ENCODE data around the gene TEAD3. TPM values are rescaled to one million over a fixed set of nuclear protein-coding genes. Genes with fewer than 3 reads are reported as not detected.
"Not testable (repeated sequence)": the region's sequence is repeated elsewhere in the genome, so short reads cannot be mapped to it uniquely, and the experiment has no call there.

TEAD3 gene
- total and polyA plus RNA-seq, 4 donors: 15.0 to 20.7 (median 18.5) TPM

DNA sequence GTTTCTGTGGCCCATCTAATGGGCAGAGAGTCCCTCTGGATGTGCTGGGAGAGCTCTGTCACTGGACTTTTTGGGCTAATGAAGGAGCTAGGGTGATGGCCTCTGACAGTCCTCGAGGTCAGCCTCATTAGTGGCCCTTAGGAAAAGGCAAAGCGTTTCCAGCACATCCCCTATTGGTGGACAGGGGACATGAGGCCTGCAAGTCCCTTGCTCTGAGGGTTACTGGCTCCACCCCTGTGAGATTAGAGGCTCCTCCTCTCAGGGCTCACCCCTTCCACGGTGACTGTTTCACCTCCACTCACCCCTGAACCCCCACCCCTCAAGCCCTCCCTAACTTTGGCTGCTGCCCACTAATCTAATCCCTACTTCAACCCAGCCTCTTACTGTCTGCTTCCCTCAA, 57.6 kb downstream of the TEAD3 start:
- Histone ChIP-seq H3K4me1 (ENCODE audit: control insufficient read depth in 5 of 5, insufficient read depth in 5 of 5, low read length in 5 of 5) (peaks cover 0 to 5% (median 2%) of the 10 kb centered on the region in 5 donors), H3K4me3 (no peak overlapping the region), H3K9me3 (ENCODE audit: control insufficient read depth in 4 of 4, insufficient read depth in 3 of 4, low read length in 3 of 4) (no peaks in the 10 kb centered on the region), H3K27ac (ENCODE audit: low read depth in 1 of 2, low read length in 1 of 2) (no peak overlapping the region), H3K27me3 (ENCODE audit: control insufficient read depth in 3 of 3, insufficient read depth in 3 of 3, low read length in 2 of 3) (no peaks in the 10 kb centered on the region), H3K36me3 (ENCODE audit: control insufficient read depth in 4 of 4, insufficient read depth in 4 of 4, low read length in 4 of 4) (no peaks in the 10 kb centered on the region), H3K9ac (ENCODE audit: insufficient read depth in 1 of 2, low read length in 2 of 2) (no peak overlapping the region)
- no peak for DNase-seq
- 43 to 62% methylated on average over 3 of the region's 3 CpGs for WGBS, 2 donors
- TF ChIP-seq, protein P1, sequence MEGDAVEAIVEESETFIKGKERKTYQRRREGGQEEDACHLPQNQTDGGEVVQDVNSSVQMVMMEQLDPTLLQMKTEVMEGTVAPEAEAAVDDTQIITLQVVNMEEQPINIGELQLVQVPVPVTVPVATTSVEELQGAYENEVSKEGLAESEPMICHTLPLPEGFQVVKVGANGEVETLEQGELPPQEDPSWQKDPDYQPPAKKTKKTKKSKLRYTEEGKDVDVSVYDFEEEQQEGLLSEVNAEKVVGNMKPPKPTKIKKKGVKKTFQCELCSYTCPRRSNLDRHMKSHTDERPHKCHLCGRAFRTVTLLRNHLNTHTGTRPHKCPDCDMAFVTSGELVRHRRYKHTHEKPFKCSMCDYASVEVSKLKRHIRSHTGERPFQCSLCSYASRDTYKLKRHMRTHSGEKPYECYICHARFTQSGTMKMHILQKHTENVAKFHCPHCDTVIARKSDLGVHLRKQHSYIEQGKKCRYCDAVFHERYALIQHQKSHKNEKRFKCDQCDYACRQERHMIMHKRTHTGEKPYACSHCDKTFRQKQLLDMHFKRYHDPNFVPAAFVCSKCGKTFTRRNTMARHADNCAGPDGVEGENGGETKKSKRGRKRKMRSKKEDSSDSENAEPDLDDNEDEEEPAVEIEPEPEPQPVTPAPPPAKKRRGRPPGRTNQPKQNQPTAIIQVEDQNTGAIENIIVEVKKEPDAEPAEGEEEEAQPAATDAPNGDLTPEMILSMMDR (IDR thresholded peaks at IDR 0.05; ENCODE audit: control extremely low read depth, extremely low read depth): no peak
- no peak for ATAC-seq (ENCODE audit: insufficient read depth, low FRiP score)

GRCh38 chr6:35438378-35439065, 58.4 kb downstream of the TEAD3 start:
- not testable (repeated sequence) for H3K4me1 ChIP-seq (ENCODE audit: control insufficient read depth in 5 of 5, insufficient read depth in 5 of 5, low read length in 5 of 5); H3K9ac ChIP-seq (ENCODE audit: insufficient read depth in 1 of 2, low read length in 2 of 2); H3K36me3 ChIP-seq (ENCODE audit: control insufficient read depth in 4 of 4, insufficient read depth in 4 of 4, low read length in 4 of 4); H3K4me3 ChIP-seq; H3K9me3 ChIP-seq (ENCODE audit: control insufficient read depth in 4 of 4, insufficient read depth in 3 of 4, low read length in 3 of 4); H3K27ac ChIP-seq (ENCODE audit: low read depth in 1 of 2, low read length in 1 of 2); ATAC-seq (ENCODE audit: insufficient read depth, low FRiP score); DNase-seq; H3K27me3 ChIP-seq (ENCODE audit: control insufficient read depth in 3 of 3, insufficient read depth in 3 of 3, low read length in 2 of 3)
- WGBS, 2 donors: 96 to 97% methylated on average over 7 of the region's 7 CpGs

DNA sequence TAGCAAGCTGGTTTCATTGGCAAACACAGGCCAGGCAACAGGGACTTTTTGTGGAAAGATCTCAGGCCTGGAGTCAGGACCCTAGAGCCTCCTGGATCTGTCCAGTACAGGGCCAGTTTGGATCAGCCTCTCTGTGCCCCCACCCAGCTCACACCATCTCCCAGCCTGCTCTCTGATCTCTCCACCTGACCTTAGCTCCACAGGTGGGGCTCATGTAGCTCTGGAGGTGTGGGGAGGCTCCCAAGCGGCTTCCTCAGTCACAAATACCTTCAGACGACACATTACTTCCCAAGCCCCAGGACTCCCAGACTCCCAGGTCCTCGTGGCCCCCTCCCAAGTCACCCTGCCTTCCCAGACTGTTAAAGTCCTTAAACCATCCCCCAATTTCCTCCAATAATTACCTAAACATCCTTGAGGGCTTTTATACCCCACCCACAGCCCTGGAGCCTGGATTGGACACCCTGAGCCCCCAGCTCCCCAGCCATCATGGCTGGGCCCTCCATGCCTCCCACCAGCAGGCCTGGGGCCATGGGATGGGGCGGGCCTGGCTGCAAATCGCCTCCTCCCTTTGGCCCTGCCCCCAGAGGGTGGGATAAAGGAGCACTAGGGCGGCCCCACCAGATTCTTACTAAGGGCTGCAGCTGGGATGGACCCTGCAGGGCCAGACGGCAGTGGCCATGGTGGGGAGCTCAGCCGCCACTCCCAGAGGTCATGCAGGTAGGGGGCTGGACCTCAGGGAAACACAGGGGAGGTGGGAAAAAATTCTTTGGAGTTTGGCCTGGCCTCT, 60.6 kb downstream of the TEAD3 start:
- no peaks in the 10 kb centered on the region for H3K9me3 ChIP-seq (ENCODE audit: control insufficient read depth in 4 of 4, insufficient read depth in 3 of 4, low read length in 3 of 4)
- DNase-seq (no peak), ATAC-seq (ENCODE audit: insufficient read depth, low FRiP score) (no peak)
- H3K36me3 ChIP-seq (ENCODE audit: control insufficient read depth in 4 of 4, insufficient read depth in 4 of 4, low read length in 4 of 4): no peaks in the 10 kb centered on the region
- TF ChIP-seq, protein P1 (IDR thresholded peaks at IDR 0.05; ENCODE audit: control extremely low read depth, extremely low read depth): no peak
- WGBS, 2 donors: 86 to 95% methylated on average over 8 of the region's 8 CpGs
- H3K4me3 ChIP-seq: no peak overlapping the region
- peaks cover 0 to 5% (median 2%) of the 10 kb centered on the region in 5 donors for H3K4me1 ChIP-seq (ENCODE audit: control insufficient read depth in 5 of 5, insufficient read depth in 5 of 5, low read length in 5 of 5)
- H3K9ac ChIP-seq (ENCODE audit: insufficient read depth in 1 of 2, low read length in 2 of 2): no peak overlapping the region
- H3K27me3 ChIP-seq (ENCODE audit: control insufficient read depth in 3 of 3, insufficient read depth in 3 of 3, low read length in 2 of 3): no peaks in the 10 kb centered on the region
- no peak overlapping the region for H3K27ac ChIP-seq (ENCODE audit: low read depth in 1 of 2, low read length in 1 of 2)

GRCh38 chr6:35435074-35435837, 61.6 kb downstream of the TEAD3 start:
- no peaks in the 10 kb centered on the region for H3K36me3 ChIP-seq (ENCODE audit: control insufficient read depth in 4 of 4, insufficient read depth in 4 of 4, low read length in 4 of 4)
- WGBS, 2 donors: 77 to 90% methylated on average over 16 of the region's 16 CpGs
- no peak for DNase-seq
- TF ChIP-seq, protein P1 (IDR thresholded peaks at IDR 0.05; ENCODE audit: control extremely low read depth, extremely low read depth): no peak
- no peaks in the 10 kb centered on the region for H3K27me3 ChIP-seq (ENCODE audit: control insufficient read depth in 3 of 3, insufficient read depth in 3 of 3, low read length in 2 of 3)
- H3K9me3 ChIP-seq (ENCODE audit: control insufficient read depth in 4 of 4, insufficient read depth in 3 of 4, low read length in 3 of 4): no peaks in the 10 kb centered on the region
- H3K9ac ChIP-seq (ENCODE audit: insufficient read depth in 1 of 2, low read length in 2 of 2): no peak overlapping the region
- no peak for ATAC-seq (ENCODE audit: insufficient read depth, low FRiP score)
- H3K4me1 ChIP-seq (ENCODE audit: control insufficient read depth in 5 of 5, insufficient read depth in 5 of 5, low read length in 5 of 5): peaks cover 0 to 5% (median 2%) of the 10 kb centered on the region in 5 donors
- no peak overlapping the region for H3K4me3 ChIP-seq
- H3K27ac ChIP-seq (ENCODE audit: low read depth in 1 of 2, low read length in 1 of 2): no peak overlapping the region

DNA sequence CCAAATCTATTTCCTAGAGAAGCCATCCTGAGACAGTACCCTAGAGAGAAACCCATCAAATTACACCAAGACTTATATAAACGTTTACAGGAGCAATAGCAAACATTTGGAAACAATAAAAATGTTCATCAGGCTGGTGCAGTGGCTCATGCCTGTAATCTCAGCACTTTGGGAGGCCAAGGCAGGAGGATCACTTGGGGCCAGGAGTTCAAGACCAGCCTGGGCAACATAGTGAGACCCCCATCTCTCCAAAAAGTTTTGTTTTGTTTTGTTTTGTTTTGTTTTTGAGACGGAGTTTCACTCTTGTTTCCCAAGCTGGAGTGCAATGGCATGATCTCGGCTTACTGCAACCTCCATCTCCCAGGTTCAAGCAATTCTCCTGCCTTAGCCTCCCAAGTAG, 64.2 kb downstream of the TEAD3 start:
- 75 to 82% methylated on average over 3 of the region's 3 CpGs for WGBS, 2 donors

More for the DNA sequence above, 64.2 kb downstream of the TEAD3 start:
- DNase-seq; H3K27me3 ChIP-seq (ENCODE audit: control insufficient read depth in 3 of 3, insufficient read depth in 3 of 3, low read length in 2 of 3); H3K4me3 ChIP-seq; H3K9me3 ChIP-seq (ENCODE audit: control insufficient read depth in 4 of 4, insufficient read depth in 3 of 4, low read length in 3 of 4); H3K4me1 ChIP-seq (ENCODE audit: control insufficient read depth in 5 of 5, insufficient read depth in 5 of 5, low read length in 5 of 5); H3K36me3 ChIP-seq (ENCODE audit: control insufficient read depth in 4 of 4, insufficient read depth in 4 of 4, low read length in 4 of 4); H3K9ac ChIP-seq (ENCODE audit: insufficient read depth in 1 of 2, low read length in 2 of 2); ATAC-seq (ENCODE audit: insufficient read depth, low FRiP score); H3K27ac ChIP-seq (ENCODE audit: low read depth in 1 of 2, low read length in 1 of 2): not testable (repeated sequence)
